Cardiac muscle cell (in vitro differentiated cells and primary cell): ENCODE measurements around the gene DCLK3. TPM values are rescaled to one million over a fixed set of nuclear protein-coding genes. Genes with fewer than 3 reads are reported as not detected.
A peak's percentile ranks its signal among the peaks of the same experiment; 100 is the strongest.

ENCODE experiments used
- DNase-seq, 2 donors: peaks; one replicate each; pipeline versions ENCODE4 v3.0.0 to v3.0.0-alpha.2; 2010 to 2017; ENCODE audit warnings: low read depth in 1 of 2, low spot score in 1 of 2
- H3K27ac ChIP-seq: fragments of 200-600 bp; sonication (generic); 2 replicates; pipeline ENCODE4 v1.5.1; 2016
- H3K27me3 ChIP-seq: fragments of 200-600 bp; sonication (generic); 2 replicates; pipeline ENCODE4 v1.6.0; 2016; ENCODE audit warnings: control low read depth
- H3K36me3 ChIP-seq: fragments of 200-600 bp; sonication (generic); 2 replicates; pipeline ENCODE4 v1.5.1; 2016; ENCODE audit warnings: control low read depth
- H3K4me1 ChIP-seq: fragments of 200-600 bp; sonication (generic); 2 replicates; pipeline ENCODE4 v1.8.1; 2017; ENCODE audit warnings: low read depth, mild to moderate bottlenecking, mixed run types
- H3K4me3 ChIP-seq: fragments of 200-600 bp; sonication (generic); 2 replicates; pipeline ENCODE4 v1.5.1; 2016; ENCODE audit warnings: mild to moderate bottlenecking
- H3K9me3 ChIP-seq: fragments of 200-600 bp; sonication (generic); 2 replicates; pipeline ENCODE4 v1.5.1; 2017; ENCODE audit warnings: low read depth, mild to moderate bottlenecking, control low read depth
- CTCF ChIP-seq: IDR thresholded peaks from 2 replicates; pipeline ENCODE4 v1.5.1; 2012; ENCODE audit warnings: low read depth, mild to moderate bottlenecking, low read length
- polyA plus RNA-seq: library from polyadenylated mRNA; unstranded; fragments of >200 nt; fragmentation: Nextera tagmentation; extraction: Ambion mirVana; gene quantifications from 2 replicates; pipeline ENCODE4 v1.2.1, GENCODE V29; 2016
- total RNA-seq: library from RNA; depleted of rRNA; stranded (reverse); fragments of >200 nt; gene quantifications from 2 replicates; pipeline ENCODE4 v1.2.3, GENCODE V29; 2016

DCLK3 gene
- total and polyA plus RNA-seq, 2 experiments from 2014 or later = 0.15 to 0.62 TPM

- Histone ChIP-seq H3K4me1 (no peaks in the 10 kb centered on the region), H3K9me3 (no peaks in the 10 kb centered on the region), H3K36me3 (no peaks in the 10 kb centered on the region), H3K27ac (no peak overlapping the region), H3K27me3 (no peaks in the 10 kb centered on the region), H3K4me3 (no peak overlapping the region)
- TF ChIP-seq CTCF = no peak
- DNase-seq = no peak
Observed at GRCh38 chr3:36804295-36805055, 40.1 kb upstream of the DCLK3 start.

GRCh38 chr3:36803091-36803791, 38.9 kb upstream of the DCLK3 start:
- H3K36me3 ChIP-seq = no peaks in the 10 kb centered on the region
- no peak for DNase-seq
- no peaks in the 10 kb centered on the region for H3K4me1 ChIP-seq
- no peaks in the 10 kb centered on the region for H3K27me3 ChIP-seq
- H3K9me3 ChIP-seq = no peaks in the 10 kb centered on the region
- TF ChIP-seq CTCF = no peak
- H3K27ac ChIP-seq = no peak overlapping the region
- H3K4me3 ChIP-seq = no peak overlapping the region

GRCh38 chr3:36800533-36801116, 36.3 kb upstream of the DCLK3 start:
- H3K4me1 ChIP-seq = no peaks in the 10 kb centered on the region
- no peak for TF ChIP-seq CTCF
- no peaks in the 10 kb centered on the region for H3K9me3 ChIP-seq
- no peaks in the 10 kb centered on the region for H3K27me3 ChIP-seq
- H3K4me3 ChIP-seq = no peak overlapping the region
- no peaks in the 10 kb centered on the region for H3K36me3 ChIP-seq
- no peak overlapping the region for H3K27ac ChIP-seq
- DNase-seq = no peak

- Histone ChIP-seq H3K4me1 (no peaks in the 10 kb centered on the region), H3K27me3 (no peaks in the 10 kb centered on the region), H3K27ac (no peak overlapping the region), H3K36me3 (no peaks in the 10 kb centered on the region), H3K4me3 (no peak overlapping the region), H3K9me3 (no peaks in the 10 kb centered on the region)
- DNase-seq = peak in 1 of 2 donors; percentile 10
- TF ChIP-seq CTCF = no peak
Observed at GRCh38 chr3:36796881-36797280, 32.5 kb upstream of the DCLK3 start.

- peaks cover 2% of the 10 kb centered on the region for H3K4me1 ChIP-seq
- no peaks in the 10 kb centered on the region for H3K36me3 ChIP-seq
- H3K27me3 ChIP-seq = no peaks in the 10 kb centered on the region
- no peak overlapping the region for H3K27ac ChIP-seq
- no peak overlapping the region for H3K4me3 ChIP-seq
- TF ChIP-seq CTCF = no peak
- DNase-seq = no peak
- H3K9me3 ChIP-seq = no peaks in the 10 kb centered on the region
Observed at GRCh38 chr3:36796161-36796560, 31.8 kb upstream of the DCLK3 start.
